GM10248 (cell line): Measurements from ENCODE around the gene RASA2.

Source experiments
- CTCF ChIA-PET: fragments of 300-600 bp; sonication (Branson Sonifier 250); formaldehyde crosslinking; extraction: SDS; loops from one replicate; lab custom pipeline; 2021; ENCODE audit warnings: antibody characterized with exemption; lab: Yijun Ruan, JAX
- POLR2A ChIA-PET: fragments of 350-650 bp; sonication (Branson Sonifier 250); formaldehyde crosslinking; extraction: SDS; loops from one replicate; lab custom pipeline; 2020; ENCODE audit warnings: antibody characterized with exemption; lab: Yijun Ruan, JAX
- DNase-seq: peaks from one replicate; pipeline ENCODE4 v3.0.0; 2012; ENCODE audit errors: extremely low spot score
- TF ChIP-seq, protein P1 (sequence below): IDR thresholded peaks from 2 replicates; pipeline ENCODE4 v1.5.1; 2012; ENCODE audit warnings: mild to moderate bottlenecking, low read depth; ENCODE audit errors: extremely low read depth, missing control alignments, control extremely low read depth

The RASA2 gene

DNA sequence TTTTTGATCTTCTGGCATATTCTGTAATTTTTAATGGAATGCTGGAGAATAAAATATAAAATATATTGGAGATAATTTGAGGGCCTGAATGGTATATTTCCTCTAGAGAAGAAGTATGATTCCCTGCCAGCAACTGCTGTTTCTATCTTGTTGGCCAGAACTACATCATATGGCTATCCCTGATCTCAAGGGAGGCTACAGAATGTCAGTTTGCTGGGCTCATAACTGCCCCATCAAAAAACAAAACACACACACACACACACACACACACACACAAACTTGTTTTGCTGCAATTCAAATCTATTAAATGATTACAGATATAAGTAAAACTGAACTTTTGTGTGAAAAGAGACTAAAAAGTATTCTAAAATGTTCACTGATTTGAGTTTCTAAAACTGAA, 51.0 kb downstream of the RASA2 start:
- POLR2A ChIA-PET, result no interaction called here

DNA sequence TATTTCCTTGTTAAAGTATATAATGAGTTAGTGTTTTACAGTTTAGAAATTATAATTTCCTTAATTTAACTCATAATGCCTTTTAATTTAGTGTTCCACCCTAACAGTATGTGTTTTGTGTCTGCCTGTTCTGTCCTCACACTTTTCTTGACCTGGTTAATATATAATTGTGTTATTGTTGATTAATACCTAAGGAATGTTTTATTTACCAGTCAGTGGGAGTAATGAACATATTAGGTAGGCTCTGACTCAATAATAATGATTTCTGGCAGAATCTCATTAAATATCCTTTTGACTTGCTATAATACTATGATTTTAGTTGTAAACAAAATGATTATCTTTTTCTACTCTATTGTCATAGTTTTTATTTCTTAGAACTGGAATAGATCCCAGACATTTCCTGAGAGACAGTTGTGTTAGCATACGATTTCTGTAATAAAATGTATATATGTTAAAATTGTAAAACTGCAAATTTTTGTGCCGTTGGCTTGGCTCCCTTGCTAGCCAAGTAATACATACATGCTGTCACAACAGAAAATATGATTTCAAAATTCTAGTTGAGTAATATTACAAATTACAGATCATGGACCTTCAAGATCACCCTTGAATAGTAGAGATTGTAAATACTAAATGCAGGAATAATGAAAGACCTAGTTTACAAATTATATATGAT, 51.9 kb downstream of the RASA2 start:
- DNase-seq, result no peak
- ChIA-PET CTCF (interaction anchor here (1.2 kb wide), 1 partner anchor 78 kb away, joined by 4 read pairs; no protein-coding TSS in a partner anchor), POLR2A (no interaction called here)
- TF ChIP-seq, protein P1, sequence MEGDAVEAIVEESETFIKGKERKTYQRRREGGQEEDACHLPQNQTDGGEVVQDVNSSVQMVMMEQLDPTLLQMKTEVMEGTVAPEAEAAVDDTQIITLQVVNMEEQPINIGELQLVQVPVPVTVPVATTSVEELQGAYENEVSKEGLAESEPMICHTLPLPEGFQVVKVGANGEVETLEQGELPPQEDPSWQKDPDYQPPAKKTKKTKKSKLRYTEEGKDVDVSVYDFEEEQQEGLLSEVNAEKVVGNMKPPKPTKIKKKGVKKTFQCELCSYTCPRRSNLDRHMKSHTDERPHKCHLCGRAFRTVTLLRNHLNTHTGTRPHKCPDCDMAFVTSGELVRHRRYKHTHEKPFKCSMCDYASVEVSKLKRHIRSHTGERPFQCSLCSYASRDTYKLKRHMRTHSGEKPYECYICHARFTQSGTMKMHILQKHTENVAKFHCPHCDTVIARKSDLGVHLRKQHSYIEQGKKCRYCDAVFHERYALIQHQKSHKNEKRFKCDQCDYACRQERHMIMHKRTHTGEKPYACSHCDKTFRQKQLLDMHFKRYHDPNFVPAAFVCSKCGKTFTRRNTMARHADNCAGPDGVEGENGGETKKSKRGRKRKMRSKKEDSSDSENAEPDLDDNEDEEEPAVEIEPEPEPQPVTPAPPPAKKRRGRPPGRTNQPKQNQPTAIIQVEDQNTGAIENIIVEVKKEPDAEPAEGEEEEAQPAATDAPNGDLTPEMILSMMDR, result no peak

More for the DNA sequence above, 51.0 kb downstream of the RASA2 start:
- CTCF ChIA-PET, result no interaction called here
- TF ChIP-seq, protein P1, result no peak
- DNase-seq, result no peak

DNA sequence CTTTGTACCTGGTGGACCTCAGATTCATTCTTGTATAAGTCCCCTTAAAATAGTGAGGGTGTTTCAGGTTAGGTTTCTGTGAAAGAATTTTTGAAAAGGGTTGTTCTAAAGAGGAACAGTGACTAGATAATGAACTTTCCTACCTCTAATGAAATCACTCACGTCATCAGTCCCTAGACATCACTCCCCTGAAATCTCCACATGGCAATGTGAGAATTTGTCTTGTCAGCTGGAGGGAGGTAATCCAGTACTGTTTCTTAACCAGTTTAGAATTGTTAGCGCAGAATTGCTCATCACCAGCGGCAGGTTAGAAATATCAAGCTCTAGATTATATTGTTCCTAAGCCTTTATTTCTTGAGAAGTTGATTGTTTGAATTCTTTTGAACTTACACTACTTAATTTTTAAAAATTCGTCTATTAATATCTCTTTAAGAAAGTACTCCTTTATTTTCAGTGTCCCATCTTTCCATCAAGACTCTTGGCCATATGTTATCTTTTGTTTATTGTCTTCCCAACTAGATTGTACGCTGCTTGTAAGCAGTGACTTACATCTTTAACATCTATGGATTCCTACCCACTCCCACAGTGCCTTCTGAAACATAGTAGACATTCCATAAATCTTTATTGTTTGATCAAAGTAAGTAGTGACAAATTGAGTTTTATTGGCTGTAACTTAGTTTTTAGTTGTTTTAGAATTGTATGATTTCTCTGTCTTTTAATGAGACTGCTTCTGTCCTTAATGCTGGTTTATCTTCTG, 52.8 kb downstream of the RASA2 start:
- ChIA-PET POLR2A (no interaction called here), CTCF (interaction anchor here (0.7 to 1.2 kb wide), 2 partner anchors 24 to 79 kb away, joined by 4 to 6 read pairs; no protein-coding TSS in a partner anchor)
- TF ChIP-seq, protein P1, result no peak
- no peak for DNase-seq

DNA sequence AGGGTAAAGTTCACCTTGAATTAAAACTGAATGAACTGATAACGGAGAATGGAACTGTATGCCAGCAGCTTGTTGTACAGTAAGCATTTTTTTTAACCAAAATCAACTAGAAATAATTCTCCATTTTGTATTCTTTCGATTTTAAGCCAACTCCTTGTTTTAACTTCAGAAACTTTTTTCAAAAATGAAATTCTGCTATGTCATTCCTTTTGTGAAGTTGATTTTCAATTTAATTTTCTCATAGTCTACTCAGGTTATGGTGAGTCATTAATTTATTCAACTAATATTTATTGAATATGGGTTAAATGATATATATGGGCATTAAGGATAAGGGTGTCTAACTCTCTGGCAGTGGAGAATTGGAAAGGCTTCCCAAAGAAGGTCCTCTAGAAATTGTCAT, 53.7 kb downstream of the RASA2 start:
- no peak for DNase-seq
- CTCF ChIA-PET, result interaction anchor here (1.4 kb wide), 1 partner anchor 53 kb away, joined by 4 read pairs; no protein-coding TSS in a partner anchor
- TF ChIP-seq, protein P1, result no peak
- POLR2A ChIA-PET, result no interaction called here

DNA sequence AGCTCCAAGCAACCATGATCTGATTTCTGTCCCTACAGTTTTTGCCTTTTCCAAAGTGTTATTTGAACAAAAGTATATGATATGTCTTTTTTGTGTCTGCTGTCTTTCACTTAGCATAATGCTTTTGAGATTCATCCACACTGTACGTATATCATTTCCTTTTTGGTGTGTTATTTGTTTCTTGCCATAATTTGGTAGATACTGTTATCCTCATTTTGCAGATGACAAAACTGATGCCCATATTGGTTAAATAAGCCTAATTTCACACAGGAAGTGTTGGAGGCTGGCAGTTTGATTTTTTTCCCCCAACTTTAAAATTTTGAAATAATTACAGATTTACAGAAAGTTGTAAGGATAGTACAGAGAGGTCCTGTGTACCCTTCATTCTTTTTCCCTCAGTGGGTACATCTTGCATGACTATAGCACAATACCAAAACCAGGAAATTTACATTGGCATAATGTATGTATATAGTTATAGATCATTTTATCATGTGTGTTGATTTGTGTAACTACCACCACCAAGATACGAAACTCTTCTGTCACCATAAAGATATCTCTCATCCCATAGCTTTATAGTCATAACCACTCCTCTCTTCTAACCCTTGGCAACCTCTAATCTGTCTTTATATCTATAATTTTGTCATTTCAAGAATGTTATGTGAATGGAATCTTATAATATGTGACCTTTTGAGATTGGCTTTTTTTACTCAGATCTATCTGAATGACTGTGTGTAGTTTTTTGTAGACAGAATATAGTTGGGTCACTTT, 55.6 kb downstream of the RASA2 start:
- TF ChIP-seq, protein P1, result no peak
- ChIA-PET POLR2A (no interaction called here), CTCF (interaction anchor here (1.4 kb wide), 1 partner anchor 106 kb away, joined by 3 read pairs; no protein-coding TSS in a partner anchor)
- no peak for DNase-seq

DNA sequence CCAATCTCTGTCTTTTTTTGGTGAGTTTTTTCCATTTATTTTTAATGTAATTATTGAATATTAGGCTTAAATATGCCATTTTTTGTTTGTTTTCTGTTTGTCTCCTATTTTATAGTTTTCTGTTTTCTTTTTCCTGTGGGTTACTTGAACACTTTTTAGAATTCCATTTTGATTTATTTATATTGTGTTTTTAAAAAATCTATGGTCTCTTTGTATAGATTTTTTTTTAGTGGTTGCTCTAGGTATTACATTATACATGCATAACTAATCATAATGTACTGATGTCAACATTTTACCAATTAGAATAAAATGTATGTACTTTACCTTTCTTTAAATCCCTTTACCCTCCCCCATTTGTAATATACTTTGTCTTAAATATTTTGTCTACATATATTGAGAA, 56.2 kb downstream of the RASA2 start:
- TF ChIP-seq, protein P1, result no peak
- DNase-seq, result no peak
- POLR2A ChIA-PET, result no interaction called here
- CTCF ChIA-PET, result no interaction called here
